HUES48 (cell line): ENCODE results near the gene PTPN3.

Experiments
- H3K27ac ChIP-seq: one replicate; pipeline ENCODE4 v1.7.0; 2013; ENCODE audit warnings: low read depth, low read length, inconsistent platforms
- H3K27me3 ChIP-seq: 2 replicates; pipeline ENCODE4 v1.6.1; 2013; ENCODE audit warnings: mild to moderate bottlenecking, low read length; ENCODE audit not compliant: control insufficient read depth, insufficient read depth
- H3K36me3 ChIP-seq: 2 replicates; pipeline ENCODE4 v1.6.1; 2013; ENCODE audit warnings: low read length; ENCODE audit not compliant: control insufficient read depth, insufficient read depth
- H3K4me1 ChIP-seq: 2 replicates; pipeline ENCODE4 v1.6.1; 2013; ENCODE audit warnings: mild to moderate bottlenecking, low read length; ENCODE audit not compliant: control insufficient read depth, insufficient read depth
- H3K4me3 ChIP-seq: 2 replicates; pipeline ENCODE4 v1.5.1; 2013; ENCODE audit warnings: mild to moderate bottlenecking, low read depth, low read length
- H3K9ac ChIP-seq: 2 replicates; pipeline ENCODE4 v1.6.1; 2013; ENCODE audit warnings: mild to moderate bottlenecking, low read depth, low read length, moderate library complexity
- H3K9me3 ChIP-seq: 2 replicates; pipeline ENCODE4 v1.6.1; 2013; ENCODE audit warnings: low read length; ENCODE audit not compliant: control insufficient read depth, insufficient read depth

Gene PTPN3

GRCh38 chr9:109335121-109335520, 163.0 kb downstream of the PTPN3 start:
- H3K4me3 ChIP-seq, result no peak overlapping the region
- no peak overlapping the region for H3K9ac ChIP-seq
- no peak overlapping the region for H3K27ac ChIP-seq
- H3K9me3 ChIP-seq, result no peaks in the 10 kb centered on the region
- H3K36me3 ChIP-seq, result no peaks in the 10 kb centered on the region
- no peaks in the 10 kb centered on the region for H3K4me1 ChIP-seq
- no peaks in the 10 kb centered on the region for H3K27me3 ChIP-seq

DNA sequence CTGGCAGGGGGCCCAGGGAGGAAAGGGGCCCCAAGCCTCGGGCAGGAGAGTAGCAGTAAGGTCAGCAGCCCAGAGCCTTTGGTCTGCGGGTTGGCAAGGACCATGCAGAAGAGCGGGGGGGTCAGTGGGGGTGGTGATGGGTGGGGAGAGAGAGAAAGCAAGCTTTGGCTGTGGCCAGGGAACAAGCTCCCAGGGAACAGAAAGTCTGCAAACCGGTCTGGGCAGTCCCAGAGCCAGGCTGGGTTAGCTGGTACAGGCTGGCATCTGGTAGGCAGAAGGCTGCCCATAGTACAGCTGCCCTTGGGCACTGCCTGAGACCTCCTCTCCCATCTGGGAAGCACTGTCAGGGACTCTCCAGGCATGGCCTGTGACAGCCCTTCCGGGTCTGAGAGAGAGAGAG, 166.8 kb downstream of the PTPN3 start:
- H3K27ac ChIP-seq, result no peak overlapping the region
- H3K9me3 ChIP-seq, result no peaks in the 10 kb centered on the region
- H3K27me3 ChIP-seq, result no peaks in the 10 kb centered on the region
- no peak overlapping the region for H3K9ac ChIP-seq
- H3K4me3 ChIP-seq, result no peak overlapping the region
- no peaks in the 10 kb centered on the region for H3K36me3 ChIP-seq
- H3K4me1 ChIP-seq, result peaks cover 7% of the 10 kb centered on the region

DNA sequence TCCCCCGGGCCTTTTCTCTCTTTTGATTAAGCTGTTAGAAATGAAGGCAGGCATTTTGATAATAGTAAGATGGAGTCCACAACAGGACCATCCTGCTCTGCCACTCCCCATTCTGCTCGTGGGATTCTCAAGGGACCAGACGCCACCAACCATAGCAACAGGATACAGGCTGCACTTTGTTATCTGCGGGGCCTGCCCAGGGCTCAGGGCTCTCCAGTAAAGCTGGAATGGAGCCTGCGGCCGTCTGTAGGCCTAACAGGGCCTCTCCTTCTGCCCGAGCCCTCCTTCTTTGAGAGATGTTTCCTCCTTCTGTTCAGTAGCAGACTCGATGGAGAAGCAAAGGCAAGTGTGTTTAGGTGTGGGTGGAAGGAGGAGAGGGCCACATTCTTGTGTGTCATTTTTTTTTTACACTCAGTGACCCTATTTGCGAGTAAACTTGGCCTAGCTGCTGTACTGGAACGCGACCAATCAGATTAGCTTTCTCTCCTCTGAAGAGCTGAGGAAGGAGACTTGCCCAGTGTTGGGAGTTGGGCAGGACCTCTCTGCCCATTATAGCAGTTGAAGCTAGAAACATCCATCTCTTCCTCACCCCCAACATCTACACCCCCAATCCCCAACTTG, 168.4 kb downstream of the PTPN3 start:
- no peaks in the 10 kb centered on the region for H3K27me3 ChIP-seq
- H3K4me3 ChIP-seq, result no peak overlapping the region
- H3K9ac ChIP-seq, result no peak overlapping the region
- no peaks in the 10 kb centered on the region for H3K36me3 ChIP-seq
- H3K9me3 ChIP-seq, result no peaks in the 10 kb centered on the region
- H3K4me1 ChIP-seq, result peaks cover 7% of the 10 kb centered on the region
- no peak overlapping the region for H3K27ac ChIP-seq

- Histone ChIP-seq H3K4me1 (peaks cover 7% of the 10 kb centered on the region), H3K9ac (no peak overlapping the region), H3K9me3 (no peaks in the 10 kb centered on the region), H3K4me3 (no peak overlapping the region), H3K36me3 (no peaks in the 10 kb centered on the region), H3K27me3 (no peaks in the 10 kb centered on the region), H3K27ac (no peak overlapping the region)
Observed at GRCh38 chr9:109328978-109329637, 169.0 kb downstream of the PTPN3 start.
